ENCODE data around the gene KIAA1217. TPM values are rescaled to one million over a fixed set of nuclear protein-coding genes. Genes with fewer than 3 reads are reported as not detected.

The KIAA1217 gene
- total RNA-seq, 1 donor from 2014 or later, result 121 TPM

- peaks cover 24% of the 10 kb centered on the region for H3K36me3 Mint-ChIP-seq (ENCODE audit: insufficient read depth)
- no peak for TF ChIP-seq CTCF (IDR thresholded peaks at IDR 0.05; ENCODE audit: unreplicated experiment)
- H3K9me3 Mint-ChIP-seq (ENCODE audit: low read depth), result no peaks in the 10 kb centered on the region
- no peak for DNase-seq (ENCODE audit: low spot score, unreplicated experiment)
- no peak overlapping the region for H3K4me3 Mint-ChIP-seq (ENCODE audit: low read depth)
- no peak overlapping the region for H3K27ac Mint-ChIP-seq
- H3K4me1 Mint-ChIP-seq (ENCODE audit: low read depth), result peaks cover 20% of the 10 kb centered on the region
- H3K27me3 Mint-ChIP-seq, result no peaks in the 10 kb centered on the region
Observed at GRCh38 chr10:24223341-24223740, 14.4 kb downstream of the KIAA1217 start.

GRCh38 chr10:24223953-24224352, 15.0 kb downstream of the KIAA1217 start:
- DNase-seq (ENCODE audit: low spot score, unreplicated experiment), result no peak
- Mint-ChIP-seq H3K4me1 (ENCODE audit: low read depth) (peaks cover 20% of the 10 kb centered on the region), H3K36me3 (ENCODE audit: insufficient read depth) (peaks cover 24% of the 10 kb centered on the region), H3K9me3 (ENCODE audit: low read depth) (no peaks in the 10 kb centered on the region), H3K4me3 (ENCODE audit: low read depth) (no peak overlapping the region), H3K27me3 (no peaks in the 10 kb centered on the region), H3K27ac (no peak overlapping the region)
- no peak for TF ChIP-seq CTCF (IDR thresholded peaks at IDR 0.05; ENCODE audit: unreplicated experiment)

- Mint-ChIP-seq H3K36me3 (ENCODE audit: insufficient read depth) (peaks cover 9% of the 10 kb centered on the region), H3K4me1 (ENCODE audit: low read depth) (no peaks in the 10 kb centered on the region)
Observed at GRCh38 chr10:24228642-24229041, 19.7 kb downstream of the KIAA1217 start.

GRCh38 chr10:24229909-24230308, 21.0 kb downstream of the KIAA1217 start:
- peaks cover 9% of the 10 kb centered on the region for H3K36me3 Mint-ChIP-seq (ENCODE audit: insufficient read depth)
- H3K27me3 Mint-ChIP-seq, result no peaks in the 10 kb centered on the region

More at GRCh38 chr10:24228642-24229041, 19.7 kb downstream of the KIAA1217 start:
- no peak overlapping the region for H3K27ac Mint-ChIP-seq
- TF ChIP-seq CTCF (IDR thresholded peaks at IDR 0.05; ENCODE audit: unreplicated experiment), result no peak
- no peak for DNase-seq (ENCODE audit: low spot score, unreplicated experiment)
- no peaks in the 10 kb centered on the region for H3K27me3 Mint-ChIP-seq
- no peaks in the 10 kb centered on the region for H3K9me3 Mint-ChIP-seq (ENCODE audit: low read depth)
- H3K4me3 Mint-ChIP-seq (ENCODE audit: low read depth), result no peak overlapping the region

GRCh38 chr10:24231200-24231599, 22.3 kb downstream of the KIAA1217 start:
- Mint-ChIP-seq H3K4me1 (ENCODE audit: low read depth) (peaks cover 11% of the 10 kb centered on the region), H3K27ac (no peak overlapping the region), H3K27me3 (no peaks in the 10 kb centered on the region), H3K36me3 (ENCODE audit: insufficient read depth) (peaks cover 3% of the 10 kb centered on the region), H3K4me3 (ENCODE audit: low read depth) (no peak overlapping the region), H3K9me3 (ENCODE audit: low read depth) (no peaks in the 10 kb centered on the region)
- TF ChIP-seq CTCF (IDR thresholded peaks at IDR 0.05; ENCODE audit: unreplicated experiment), result no peak
- DNase-seq (ENCODE audit: low spot score, unreplicated experiment), result no peak

More at GRCh38 chr10:24229909-24230308, 21.0 kb downstream of the KIAA1217 start:
- Mint-ChIP-seq H3K4me3 (ENCODE audit: low read depth) (no peak overlapping the region), H3K9me3 (ENCODE audit: low read depth) (no peaks in the 10 kb centered on the region), H3K27ac (no peak overlapping the region), H3K4me1 (ENCODE audit: low read depth) (peaks cover 1% of the 10 kb centered on the region)
- DNase-seq (ENCODE audit: low spot score, unreplicated experiment), result no peak
- no peak for TF ChIP-seq CTCF (IDR thresholded peaks at IDR 0.05; ENCODE audit: unreplicated experiment)

Measured in progenitor cell of endocrine pancreas (in vitro differentiated cells).